ENCODE results near the gene PIP5K1A. TPM values are rescaled to one million over a fixed set of nuclear protein-coding genes. Genes with fewer than 3 reads are reported as not detected.

Gene PIP5K1A
- total and polyA plus RNA-seq, 9 of the 15 experiments (the other 6 are each of a cell fraction or from before 2014, with no cell fraction given), result 1.9 to 42.4 (median 18.8) TPM

GRCh38 chr1:151267760-151268159 is 69.4 kb downstream of the PIP5K1A start (continued):
- TF ChIP-seq RREB1 (CRISPR knock-in tag; IDR thresholded peaks at IDR 0.05) (no peak), ZNF217 (CRISPR knock-in tag; IDR thresholded peaks at IDR 0.05) (no peak), TCFL5 (CRISPR knock-in tag; conservative IDR thresholded peaks at IDR 0.05) (no peak), RBBP5 (IDR thresholded peaks at IDR 0.05; ENCODE audit: borderline replicate concordance, insufficient read depth, low read length, poor library complexity, severe bottlenecking) (no peak), ZNF408 (CRISPR knock-in tag; IDR thresholded peaks at IDR 0.05; ENCODE audit: low read depth) (no peak), BRCA1 (IDR thresholded peaks at IDR 0.05) (no peak), BRCA1 (CRISPR knock-in tag; IDR thresholded peaks at IDR 0.05) (no peak), MYBL2 (IDR thresholded peaks at IDR 0.05; ENCODE audit: low read depth) (no peak), MYBL2 (CRISPR knock-in tag; IDR thresholded peaks at IDR 0.05; ENCODE audit: borderline replicate concordance) (no peak)
- TF ChIP-seq, protein P1, sequence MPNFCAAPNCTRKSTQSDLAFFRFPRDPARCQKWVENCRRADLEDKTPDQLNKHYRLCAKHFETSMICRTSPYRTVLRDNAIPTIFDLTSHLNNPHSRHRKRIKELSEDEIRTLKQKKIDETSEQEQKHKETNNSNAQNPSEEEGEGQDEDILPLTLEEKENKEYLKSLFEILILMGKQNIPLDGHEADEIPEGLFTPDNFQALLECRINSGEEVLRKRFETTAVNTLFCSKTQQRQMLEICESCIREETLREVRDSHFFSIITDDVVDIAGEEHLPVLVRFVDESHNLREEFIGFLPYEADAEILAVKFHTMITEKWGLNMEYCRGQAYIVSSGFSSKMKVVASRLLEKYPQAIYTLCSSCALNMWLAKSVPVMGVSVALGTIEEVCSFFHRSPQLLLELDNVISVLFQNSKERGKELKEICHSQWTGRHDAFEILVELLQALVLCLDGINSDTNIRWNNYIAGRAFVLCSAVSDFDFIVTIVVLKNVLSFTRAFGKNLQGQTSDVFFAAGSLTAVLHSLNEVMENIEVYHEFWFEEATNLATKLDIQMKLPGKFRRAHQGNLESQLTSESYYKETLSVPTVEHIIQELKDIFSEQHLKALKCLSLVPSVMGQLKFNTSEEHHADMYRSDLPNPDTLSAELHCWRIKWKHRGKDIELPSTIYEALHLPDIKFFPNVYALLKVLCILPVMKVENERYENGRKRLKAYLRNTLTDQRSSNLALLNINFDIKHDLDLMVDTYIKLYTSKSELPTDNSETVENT (CRISPR knock-in tag; IDR thresholded peaks at IDR 0.05), result no peak
- TF ChIP-seq, protein P2, sequence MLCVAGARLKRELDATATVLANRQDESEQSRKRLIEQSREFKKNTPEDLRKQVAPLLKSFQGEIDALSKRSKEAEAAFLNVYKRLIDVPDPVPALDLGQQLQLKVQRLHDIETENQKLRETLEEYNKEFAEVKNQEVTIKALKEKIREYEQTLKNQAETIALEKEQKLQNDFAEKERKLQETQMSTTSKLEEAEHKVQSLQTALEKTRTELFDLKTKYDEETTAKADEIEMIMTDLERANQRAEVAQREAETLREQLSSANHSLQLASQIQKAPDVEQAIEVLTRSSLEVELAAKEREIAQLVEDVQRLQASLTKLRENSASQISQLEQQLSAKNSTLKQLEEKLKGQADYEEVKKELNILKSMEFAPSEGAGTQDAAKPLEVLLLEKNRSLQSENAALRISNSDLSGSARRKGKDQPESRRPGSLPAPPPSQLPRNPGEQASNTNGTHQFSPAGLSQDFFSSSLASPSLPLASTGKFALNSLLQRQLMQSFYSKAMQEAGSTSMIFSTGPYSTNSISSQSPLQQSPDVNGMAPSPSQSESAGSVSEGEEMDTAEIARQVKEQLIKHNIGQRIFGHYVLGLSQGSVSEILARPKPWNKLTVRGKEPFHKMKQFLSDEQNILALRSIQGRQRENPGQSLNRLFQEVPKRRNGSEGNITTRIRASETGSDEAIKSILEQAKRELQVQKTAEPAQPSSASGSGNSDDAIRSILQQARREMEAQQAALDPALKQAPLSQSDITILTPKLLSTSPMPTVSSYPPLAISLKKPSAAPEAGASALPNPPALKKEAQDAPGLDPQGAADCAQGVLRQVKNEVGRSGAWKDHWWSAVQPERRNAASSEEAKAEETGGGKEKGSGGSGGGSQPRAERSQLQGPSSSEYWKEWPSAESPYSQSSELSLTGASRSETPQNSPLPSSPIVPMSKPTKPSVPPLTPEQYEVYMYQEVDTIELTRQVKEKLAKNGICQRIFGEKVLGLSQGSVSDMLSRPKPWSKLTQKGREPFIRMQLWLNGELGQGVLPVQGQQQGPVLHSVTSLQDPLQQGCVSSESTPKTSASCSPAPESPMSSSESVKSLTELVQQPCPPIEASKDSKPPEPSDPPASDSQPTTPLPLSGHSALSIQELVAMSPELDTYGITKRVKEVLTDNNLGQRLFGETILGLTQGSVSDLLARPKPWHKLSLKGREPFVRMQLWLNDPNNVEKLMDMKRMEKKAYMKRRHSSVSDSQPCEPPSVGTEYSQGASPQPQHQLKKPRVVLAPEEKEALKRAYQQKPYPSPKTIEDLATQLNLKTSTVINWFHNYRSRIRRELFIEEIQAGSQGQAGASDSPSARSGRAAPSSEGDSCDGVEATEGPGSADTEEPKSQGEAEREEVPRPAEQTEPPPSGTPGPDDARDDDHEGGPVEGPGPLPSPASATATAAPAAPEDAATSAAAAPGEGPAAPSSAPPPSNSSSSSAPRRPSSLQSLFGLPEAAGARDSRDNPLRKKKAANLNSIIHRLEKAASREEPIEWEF (CRISPR knock-in tag; IDR thresholded peaks at IDR 0.05), result no peak
- TF ChIP-seq, protein P3, sequence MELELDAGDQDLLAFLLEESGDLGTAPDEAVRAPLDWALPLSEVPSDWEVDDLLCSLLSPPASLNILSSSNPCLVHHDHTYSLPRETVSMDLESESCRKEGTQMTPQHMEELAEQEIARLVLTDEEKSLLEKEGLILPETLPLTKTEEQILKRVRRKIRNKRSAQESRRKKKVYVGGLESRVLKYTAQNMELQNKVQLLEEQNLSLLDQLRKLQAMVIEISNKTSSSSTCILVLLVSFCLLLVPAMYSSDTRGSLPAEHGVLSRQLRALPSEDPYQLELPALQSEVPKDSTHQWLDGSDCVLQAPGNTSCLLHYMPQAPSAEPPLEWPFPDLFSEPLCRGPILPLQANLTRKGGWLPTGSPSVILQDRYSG (tag; conservative IDR thresholded peaks at IDR 0.05; ENCODE audit: low read depth), result no peak

Data from K562 (cell line).